Inferior parietal cortex (tissue), 1 donor: ENCODE results near the gene TEX50.
"Not testable (repeated sequence)": the region's sequence is repeated elsewhere in the genome, so short reads cannot be mapped to it uniquely, and the experiment has no call there.

Experiments
- DNase-seq: peaks from one replicate; pipeline ENCODE4 v3.0.0-alpha.2; 2016; ENCODE audit errors: extremely low spot score

The TEX50 gene

GRCh38 chr1:173635116-173635515, at the start of gene TEX50:
Gene TEX50 (plus strand): TSS chr1:173635338. CDS start chr1:173635522, 184 bp downstream.
- DNase-seq: no peak

DNA sequence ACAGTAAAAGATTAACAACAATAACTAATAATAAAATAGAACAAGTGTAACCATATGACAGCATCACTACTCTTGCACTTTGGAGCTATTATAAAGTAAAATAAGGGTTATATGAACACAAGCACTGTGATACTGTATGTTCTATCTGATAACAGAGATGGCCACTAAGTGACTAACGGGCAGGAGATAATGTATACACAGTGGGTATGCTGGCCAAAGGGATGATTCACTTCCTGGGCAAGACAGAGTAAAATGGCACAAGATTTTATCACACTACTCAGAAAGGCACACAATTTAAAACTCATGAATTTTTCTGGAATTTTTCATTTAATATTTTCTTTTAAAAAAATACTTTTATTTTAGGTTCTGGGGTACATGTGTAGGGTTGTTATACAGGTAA, 44.6 kb upstream of the TEX50 start:
- no peak for DNase-seq

DNA sequence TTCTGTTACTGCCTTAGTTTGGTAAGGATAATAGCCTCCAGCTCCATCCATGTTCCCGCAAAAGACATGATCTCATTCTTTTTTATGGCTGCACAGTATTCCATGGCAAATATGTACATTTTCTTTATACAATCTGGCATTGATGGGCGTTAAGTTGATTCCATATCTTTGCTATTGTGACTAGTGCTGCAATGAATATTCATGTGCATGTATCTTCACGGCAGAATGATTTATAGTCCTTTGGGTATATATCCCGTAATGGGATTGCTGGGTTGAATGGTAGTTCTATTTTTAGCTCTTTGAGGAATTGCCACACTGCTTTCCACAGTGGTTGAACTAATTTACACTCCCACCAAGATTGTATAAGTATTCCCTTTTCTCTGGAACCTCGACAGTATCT, 44.0 kb upstream of the TEX50 start:
- not testable (repeated sequence) for DNase-seq

DNA sequence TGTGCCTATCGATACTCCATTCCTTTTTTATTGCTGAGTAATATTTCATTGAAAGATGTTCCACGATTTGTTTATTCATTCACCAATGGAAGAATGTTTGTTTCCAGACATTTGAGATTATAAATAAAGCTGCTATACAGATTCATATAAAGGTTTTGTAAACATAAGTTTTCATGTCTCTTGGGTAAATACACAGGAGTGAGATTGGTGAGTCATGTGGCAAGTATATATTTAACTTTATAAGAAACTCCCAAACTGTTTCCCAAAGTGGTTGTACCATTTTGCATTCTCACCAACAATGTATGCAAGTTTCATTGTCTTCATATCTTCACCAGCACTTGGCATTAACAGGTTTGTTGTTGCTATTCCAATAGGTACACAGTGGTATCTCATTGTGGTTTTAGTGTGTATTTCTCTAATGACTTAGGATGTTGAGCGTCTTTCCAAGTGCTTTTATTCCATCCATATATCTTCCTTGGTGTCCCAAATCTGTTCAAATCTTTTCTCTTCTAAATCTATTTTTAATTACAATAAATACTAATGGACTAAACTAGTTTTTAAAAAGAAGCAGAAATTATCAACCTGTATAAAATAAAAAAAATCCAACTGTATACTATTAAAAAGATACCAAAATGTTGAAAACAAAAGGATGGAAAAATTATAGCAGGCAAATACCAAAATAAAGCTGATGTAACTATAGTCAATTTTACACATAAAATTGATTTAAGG, 38.9 kb upstream of the TEX50 start:
- no peak for DNase-seq

DNA sequence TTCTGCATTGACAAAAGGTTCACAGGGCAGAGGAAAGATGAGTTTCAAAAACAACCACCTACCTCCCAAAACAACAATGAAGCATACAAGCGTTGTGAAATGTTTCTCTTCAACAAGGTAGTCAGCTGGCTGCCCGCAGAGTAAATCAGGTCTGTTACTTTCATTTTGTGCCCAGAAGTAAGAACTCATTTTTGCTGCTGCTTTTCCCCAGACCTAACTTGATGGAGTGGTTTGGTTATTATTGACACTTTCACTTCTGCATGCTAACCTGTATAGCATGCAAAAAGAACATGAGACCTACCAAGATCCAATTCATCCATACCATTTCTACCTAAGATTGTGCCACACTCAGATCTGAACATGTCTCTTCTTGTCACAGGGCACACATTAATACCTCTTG, 33.5 kb upstream of the TEX50 start:
- no peak for DNase-seq

GRCh38 chr1:173603056-173603591, 32.0 kb upstream of the TEX50 start, which contains the start of gene SLC9C2:
Gene SLC9C2 (minus strand): TSS chr1:173603072. CDS start chr1:173601776, 1,296 bp downstream.
- DNase-seq: peak; percentile 9

DNA sequence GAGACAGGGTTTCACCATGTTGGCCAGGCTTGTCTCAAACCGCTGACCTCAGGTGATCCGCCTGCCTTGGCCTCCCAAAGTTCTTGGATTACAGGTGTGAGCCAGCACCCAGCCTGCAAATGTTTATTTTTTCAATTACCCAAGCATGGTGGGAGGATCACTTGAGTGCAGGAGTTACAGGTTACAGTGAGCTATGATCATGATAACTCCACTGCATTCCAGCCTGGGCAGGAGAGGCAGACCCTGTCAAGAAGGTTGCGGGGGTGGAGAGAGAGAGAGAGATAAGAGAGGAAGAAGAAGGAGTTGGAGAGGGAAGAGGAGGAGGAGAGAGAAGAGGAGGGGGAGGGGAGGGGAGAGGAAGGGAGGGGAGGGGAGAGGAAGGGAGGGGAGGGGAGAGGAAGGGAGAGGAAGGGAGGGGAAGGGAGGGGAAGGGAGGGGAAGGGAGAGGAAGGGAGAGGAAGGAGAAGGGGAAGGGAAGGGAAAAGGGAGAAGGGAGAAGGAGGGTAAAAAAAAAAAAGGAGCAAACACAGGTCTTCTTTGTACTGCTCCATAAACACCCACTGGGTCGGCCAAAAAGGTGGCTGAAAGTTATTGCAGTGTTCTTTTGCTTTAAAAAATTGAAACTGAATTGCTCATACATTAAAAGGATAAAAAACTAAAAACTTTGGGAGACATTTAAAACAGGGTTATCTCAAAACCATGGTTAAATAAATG, 26.5 kb upstream of the TEX50 start:
- DNase-seq: no peak

DNA sequence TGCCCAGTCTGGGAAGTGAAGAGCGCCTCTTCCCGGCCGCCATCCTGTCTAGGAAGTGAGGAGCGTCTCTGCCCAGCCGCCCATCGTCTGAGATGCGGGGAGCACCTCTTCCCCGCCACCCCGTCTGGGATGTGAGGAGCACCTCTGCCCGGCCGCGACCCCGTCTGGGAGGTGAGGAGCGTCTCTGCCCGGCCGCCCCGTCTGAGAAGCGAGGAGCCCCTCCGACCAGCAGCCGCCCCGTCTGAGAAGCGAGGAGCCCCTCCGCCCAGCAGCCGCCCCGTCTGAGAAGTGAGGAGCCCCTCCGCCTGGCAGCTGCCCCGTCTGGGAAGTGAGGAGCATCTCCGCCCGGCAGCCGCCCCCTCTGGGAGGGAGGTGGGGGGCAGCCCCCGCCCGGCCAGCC, 22.1 kb upstream of the TEX50 start:
- not testable (repeated sequence) for DNase-seq

DNA sequence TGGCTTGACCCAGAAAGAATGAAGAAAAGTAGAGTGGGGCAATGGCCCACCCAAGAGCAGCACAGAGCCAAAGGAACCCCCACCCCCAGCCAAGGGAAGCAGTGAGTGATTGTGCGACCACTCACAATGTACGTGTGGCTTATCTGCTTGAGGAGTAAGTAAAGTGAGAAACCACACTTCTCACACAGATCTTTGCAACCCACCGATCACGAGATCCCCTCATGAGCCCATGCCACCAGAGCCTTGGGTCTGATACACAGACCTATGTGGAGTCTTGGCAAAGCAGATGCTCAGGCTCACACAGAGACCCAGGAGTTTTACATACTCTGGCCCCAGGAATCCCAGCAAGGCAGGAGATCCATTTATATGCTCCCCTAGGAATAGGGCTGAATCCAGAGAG, 18.3 kb upstream of the TEX50 start:
- no peak for DNase-seq

GRCh38 chr1:173627269-173627668, 7.9 kb upstream of the TEX50 start:
- no peak for DNase-seq

DNA sequence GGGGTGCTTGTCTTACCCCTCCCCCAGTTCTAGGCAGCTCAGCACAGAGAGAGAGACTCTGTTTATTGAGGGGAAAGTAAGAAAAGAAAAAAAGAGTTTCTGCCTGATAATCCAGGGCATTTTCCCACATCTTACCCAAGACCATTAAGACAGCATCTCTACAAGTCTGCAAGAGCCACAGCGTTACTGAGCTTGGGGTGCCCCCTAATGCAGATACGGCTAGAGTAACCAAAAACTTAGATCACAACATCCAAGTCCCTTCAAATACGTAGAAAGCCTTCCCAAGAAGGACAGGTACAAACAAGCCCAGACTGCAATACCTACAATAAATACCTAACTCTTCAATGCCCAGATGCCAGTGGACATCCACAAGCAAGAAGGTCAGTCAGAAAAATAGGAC, 6.2 kb upstream of the TEX50 start:
- DNase-seq: no peak

DNA sequence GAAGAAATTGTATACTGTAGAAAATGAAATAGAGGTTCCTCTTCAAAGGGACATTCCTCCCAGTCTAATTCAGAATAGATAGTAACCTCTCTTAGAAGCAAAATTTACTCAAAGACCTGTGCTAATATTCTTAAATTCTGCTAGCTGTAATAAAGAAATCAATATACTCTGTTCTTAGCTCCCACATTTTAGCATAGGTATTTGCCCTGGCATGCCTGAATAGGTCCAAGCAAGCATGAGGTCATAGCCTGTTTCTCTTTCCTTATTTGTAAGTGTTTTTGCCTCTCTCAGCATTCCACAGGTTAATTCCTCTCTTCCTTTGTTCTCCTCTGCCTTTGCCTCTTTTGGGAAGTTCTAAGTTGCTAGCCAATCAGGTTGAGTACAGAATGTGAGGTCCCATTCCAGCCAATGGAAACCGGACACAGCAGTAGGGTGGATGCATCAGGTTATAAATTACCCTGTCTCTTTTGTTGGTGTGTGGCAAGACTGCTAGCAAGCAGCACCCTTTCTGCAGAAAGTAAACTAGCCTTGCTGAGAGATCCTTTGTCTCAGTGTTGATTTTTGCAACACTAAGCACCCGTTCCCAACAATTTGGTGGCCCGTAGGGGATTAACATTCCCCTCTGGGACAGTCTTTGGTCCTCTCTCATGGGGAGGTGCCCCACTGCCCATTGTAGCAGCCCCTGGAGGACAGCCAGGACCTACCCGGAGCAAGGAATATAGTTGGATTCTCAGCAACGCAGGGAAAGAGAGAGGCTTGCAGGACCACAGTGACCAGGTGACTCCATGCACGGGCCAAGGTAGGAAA, 2.3 kb downstream of the TEX50 start:
- not testable (repeated sequence) for DNase-seq

DNA sequence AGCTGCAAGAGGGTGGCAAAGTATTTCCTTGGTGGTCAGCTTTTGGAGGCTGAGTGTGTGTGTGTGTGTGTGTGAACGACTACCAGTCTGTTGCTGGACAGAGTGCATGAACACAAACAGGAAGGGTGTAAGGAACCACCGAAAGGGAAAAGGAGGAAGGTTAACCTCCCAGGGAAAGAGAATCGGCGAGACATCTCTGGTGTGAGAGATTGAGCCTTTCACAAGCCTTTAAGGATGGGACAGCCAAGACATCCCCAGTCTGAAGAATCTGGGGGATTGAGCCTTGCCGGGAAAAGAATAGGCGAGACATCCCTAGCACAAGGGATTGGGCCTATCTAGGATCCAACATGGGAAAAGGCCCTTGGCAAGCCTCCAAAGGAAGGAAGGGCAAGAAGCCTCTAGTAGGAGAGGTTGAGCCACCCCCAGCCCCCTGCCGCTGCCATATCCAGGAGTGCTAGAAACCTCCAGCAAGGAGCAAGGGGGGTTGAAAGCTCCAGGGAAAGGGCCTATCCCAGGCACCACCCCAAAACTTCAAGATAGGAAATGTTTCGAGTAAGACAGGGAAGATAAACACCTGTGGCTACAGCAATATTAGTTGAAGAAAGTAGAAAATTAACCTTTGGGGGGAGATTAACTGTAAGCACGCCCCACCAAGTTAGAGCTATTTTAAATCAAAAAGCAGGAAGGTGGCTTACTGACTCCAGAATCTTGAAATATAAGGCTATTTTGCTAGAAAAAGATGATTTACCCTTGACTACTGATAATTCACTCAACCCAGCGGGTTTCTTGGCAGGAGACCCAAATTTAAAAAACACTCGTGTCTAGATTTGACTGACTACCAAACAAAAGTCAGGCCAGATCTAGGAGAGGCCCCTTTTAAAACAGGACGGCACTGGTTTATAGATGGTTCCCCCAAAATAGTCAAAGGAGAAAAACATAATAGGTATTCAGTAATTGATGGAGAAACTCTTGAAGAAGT, 3.2 kb downstream of the TEX50 start:
- DNase-seq: no peak

DNA sequence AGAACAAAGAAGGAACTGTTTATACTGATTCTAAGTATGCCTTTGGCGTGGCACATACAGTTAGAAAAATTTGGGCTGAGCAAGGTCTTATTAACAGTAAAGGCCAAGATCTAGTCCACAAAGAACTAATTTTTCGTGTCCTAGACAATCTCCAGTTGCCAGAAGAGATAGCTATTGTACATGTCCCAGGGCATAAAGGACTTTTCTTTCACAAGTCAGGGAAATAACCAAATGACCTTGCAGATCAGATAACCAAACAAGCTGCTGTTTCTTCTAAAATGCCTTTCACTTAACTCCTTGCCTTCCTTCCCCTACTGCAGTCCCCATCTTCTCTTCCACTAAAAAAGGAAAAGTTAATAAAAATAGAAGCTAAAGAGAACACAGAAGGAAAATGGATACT, 4.0 kb downstream of the TEX50 start:
- no peak for DNase-seq

DNA sequence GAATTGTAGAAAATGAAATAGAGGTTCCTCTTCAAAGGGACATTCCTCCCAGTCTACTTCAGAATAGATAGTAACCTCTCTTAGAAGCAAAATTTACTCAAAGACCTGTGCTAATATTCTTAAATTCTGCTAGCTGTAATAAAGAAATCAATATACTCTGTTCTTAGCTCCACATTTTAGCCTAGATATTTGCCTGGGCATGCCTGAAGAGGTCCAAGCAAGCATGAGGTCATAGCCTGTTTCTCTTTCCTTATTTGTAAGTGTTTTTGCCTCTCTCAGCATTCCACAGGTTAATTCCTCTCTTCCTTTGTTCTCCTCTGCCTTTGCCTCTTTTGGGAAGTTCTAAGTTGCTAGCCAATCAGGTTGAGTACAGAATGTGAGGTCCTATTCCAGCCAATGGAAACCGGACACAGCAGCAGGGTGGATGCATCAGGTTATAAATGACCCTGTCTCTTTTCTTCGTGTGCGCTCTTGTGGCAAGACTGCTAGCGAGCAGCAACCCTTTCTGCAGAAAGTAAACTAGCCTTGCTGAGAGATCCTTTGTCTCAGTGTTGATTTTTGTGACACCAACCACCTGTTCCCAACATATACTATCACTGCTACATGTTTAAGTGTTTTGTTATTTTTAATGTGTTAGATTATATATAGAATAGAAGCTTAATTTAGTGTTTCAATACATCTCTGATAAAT, 7.5 kb downstream of the TEX50 start:
- DNase-seq: not testable (repeated sequence)

DNA sequence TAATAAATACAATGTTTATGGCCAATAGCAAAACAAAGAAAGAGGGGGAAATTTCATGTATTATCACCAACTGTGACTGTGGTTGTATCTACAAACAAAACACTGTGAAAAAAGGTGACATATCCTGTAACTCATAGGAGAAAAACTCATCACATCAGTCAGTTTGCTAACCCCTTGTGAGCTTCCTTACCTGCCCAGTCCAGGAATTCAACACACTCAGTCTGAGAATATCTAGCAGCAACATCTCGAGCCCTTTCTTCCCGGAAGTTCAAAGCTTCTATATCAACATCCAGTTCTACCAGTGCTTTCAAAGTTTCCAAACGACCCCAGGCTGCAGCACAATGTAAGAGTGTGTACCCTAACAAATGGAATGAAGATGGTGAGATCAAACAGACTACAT, 11.5 kb downstream of the TEX50 start:
- no peak for DNase-seq

- DNase-seq: no peak
These were observed 13.9 kb downstream of the TEX50 start for GRCh38 chr1:173648880-173649605.

DNA sequence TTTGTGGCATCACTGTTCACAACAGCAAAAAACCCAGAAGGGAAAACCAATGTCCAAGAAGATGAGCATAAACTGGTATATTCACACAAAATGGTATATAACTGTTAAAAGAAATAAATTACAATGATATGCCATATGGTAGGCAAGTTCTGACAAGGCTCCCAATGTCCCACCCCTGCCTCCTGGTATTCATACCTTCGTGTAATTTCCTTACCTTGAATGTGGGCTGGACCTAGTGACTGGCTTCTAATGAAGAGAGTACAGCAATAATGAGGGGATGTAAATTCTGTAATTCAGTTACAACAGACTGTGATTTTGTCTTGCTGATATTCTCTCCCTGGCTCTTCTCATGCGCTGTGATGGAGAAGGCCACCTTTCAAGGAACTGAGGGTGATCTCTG, 25.2 kb downstream of the TEX50 start:
- no peak for DNase-seq

- DNase-seq: no peak
These were observed 26.1 kb downstream of the TEX50 start for GRCh38 chr1:173661271-173661670.

- no peak for DNase-seq
These were observed 26.6 kb downstream of the TEX50 start for GRCh38 chr1:173661763-173662162.
